ENCODE data around the gene SLCO2A1.

DNA sequence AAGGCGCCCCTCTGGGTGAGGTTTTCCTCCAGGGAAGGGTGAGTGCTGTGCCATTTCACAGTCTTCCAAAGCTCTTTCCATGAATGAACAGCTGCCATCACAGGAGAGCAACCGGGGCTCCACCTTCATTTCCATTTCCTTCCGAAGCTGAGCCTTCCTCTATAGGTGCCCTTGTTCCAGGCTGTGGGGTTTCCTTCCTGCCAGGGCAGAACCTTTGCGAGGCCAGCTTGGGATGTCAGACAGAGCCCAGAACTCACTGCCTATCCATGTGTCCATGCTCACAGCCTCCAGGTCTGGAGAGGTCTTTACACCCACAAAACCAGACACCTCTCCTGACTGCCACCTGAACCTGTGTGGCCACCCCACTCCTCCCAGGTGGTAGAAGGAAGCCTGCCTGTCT lies 49.2 kb downstream of the SLCO2A1 start:
- TF ChIP-seq, protein P1, sequence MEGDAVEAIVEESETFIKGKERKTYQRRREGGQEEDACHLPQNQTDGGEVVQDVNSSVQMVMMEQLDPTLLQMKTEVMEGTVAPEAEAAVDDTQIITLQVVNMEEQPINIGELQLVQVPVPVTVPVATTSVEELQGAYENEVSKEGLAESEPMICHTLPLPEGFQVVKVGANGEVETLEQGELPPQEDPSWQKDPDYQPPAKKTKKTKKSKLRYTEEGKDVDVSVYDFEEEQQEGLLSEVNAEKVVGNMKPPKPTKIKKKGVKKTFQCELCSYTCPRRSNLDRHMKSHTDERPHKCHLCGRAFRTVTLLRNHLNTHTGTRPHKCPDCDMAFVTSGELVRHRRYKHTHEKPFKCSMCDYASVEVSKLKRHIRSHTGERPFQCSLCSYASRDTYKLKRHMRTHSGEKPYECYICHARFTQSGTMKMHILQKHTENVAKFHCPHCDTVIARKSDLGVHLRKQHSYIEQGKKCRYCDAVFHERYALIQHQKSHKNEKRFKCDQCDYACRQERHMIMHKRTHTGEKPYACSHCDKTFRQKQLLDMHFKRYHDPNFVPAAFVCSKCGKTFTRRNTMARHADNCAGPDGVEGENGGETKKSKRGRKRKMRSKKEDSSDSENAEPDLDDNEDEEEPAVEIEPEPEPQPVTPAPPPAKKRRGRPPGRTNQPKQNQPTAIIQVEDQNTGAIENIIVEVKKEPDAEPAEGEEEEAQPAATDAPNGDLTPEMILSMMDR (tag by site-specific recombination; IDR thresholded peaks at IDR 0.05) = no peak
- TF ChIP-seq BCL11A (tag by site-specific recombination; IDR thresholded peaks at IDR 0.05; ENCODE audit: low read depth) (no peak), ZNF274 (IDR thresholded peaks at IDR 0.05; ENCODE audit: low read length) (no peak), ZNF274 (tag by site-specific recombination; IDR thresholded peaks at IDR 0.05; ENCODE audit: borderline replicate concordance) (no peak), ZNF140 (tag by site-specific recombination; IDR thresholded peaks at IDR 0.05) (no peak)
